Inflammatory macrophage (primary cell): ENCODE data around the gene CD320.

Source experiments
- DNase-seq, 2 donors: peaks; one replicate each; pipeline ENCODE4 v3.0.0-alpha.2; 2020 to 2022

The CD320 gene

GRCh38 chr19:8253678-8254077 is 54.5 kb downstream of the CD320 start:
- DNase-seq = no peak

GRCh38 chr19:8252922-8253589 is 55.1 kb downstream of the CD320 start:
- DNase-seq = peak; percentile 72 to 77
